Amniotic stem cell (primary cell): ENCODE data around the gene KDM4D.
"Not testable (repeated sequence)": the region's sequence is repeated elsewhere in the genome, so short reads cannot be mapped to it uniquely, and the experiment has no call there.

Source experiments
- DNase-seq: peaks from one replicate; lab custom pipeline; 2025; lab: John Stamatoyannopoulos, UW

Gene KDM4D

GRCh38 chr11:95033051-95033450 lies 59.5 kb downstream of the KDM4D start:
- DNase-seq: no peak

- no peak for DNase-seq
These were observed 61.8 kb downstream of the KDM4D start for GRCh38 chr11:95035316-95035715.

DNA sequence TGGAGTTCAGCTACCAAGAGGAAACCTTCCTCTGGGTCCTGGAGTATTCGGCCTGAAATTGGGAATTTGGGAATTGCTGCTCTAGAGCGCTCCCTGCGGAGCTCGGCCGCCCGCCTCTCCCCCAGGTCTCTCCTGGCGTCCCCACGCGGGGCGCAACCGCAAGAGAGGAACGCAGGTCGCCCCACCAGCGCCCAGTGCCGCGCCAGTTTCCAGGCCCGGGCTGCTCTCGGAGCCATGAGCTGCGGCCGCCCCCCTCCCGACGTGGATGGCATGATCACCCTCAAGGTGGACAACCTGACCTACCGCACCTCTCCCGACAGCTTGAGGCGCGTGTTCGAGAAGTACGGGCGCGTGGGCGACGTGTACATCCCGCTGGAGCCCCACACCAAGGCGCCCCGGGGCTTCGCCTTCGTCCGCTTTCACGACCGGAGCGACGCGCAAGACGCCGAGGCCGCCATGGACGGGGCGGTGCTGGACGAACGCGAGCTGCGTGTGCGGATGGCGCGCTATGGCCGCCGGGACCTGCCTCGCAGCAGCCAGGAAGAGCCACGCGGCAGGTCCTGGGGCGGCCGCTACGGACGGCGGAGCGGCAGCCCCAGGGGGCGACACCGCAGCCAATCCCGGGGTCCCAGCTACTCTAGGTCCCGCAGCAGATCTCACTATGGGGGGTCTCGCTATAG lies 64.0 kb downstream of the KDM4D start:
- DNase-seq: not testable (repeated sequence)

- DNase-seq: no peak
These were observed 68.7 kb downstream of the KDM4D start for GRCh38 chr11:95042239-95042638.

- no peak for DNase-seq
These were observed 69.4 kb downstream of the KDM4D start for GRCh38 chr11:95042906-95043305.

DNA sequence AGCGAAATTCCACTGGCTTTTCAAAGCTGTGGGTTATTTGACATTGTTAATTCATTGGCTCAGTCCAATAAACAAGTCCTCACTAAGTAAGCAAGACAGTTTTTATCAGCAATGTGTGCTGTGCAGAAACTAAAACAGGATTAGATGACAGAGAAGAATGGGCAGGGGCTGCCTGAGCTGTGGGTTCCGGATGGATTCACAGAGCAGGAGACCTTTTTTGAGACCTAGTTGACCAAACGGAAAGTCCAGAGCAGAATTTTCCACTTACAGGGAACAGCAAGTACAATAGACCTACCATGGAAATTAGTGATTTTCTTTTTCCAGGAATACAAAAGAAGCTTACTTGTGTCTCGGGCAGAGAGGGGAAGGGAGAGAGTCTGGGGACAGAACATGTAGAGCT lies 70.5 kb downstream of the KDM4D start:
- no peak for DNase-seq

DNA sequence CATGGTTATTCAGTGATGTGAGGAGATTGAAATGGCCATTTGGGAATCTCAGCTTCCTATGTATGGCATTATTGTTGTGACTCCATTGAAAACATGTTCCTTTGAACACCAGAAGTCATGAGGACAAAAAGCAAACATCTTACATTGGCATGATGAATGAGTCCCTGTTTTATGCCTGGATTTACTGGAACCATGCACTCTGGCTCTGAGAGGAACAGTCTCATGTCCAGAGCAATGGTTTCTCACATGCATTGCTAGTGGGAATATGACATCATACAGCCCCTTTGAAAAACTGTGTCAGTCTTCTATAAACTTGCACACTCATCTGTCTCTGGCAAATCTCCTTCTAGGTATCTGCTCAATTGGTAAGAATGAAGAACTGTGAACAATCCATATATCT lies 72.3 kb downstream of the KDM4D start:
- no peak for DNase-seq
